Mucosa of gallbladder (tissue), 1 donor: ENCODE data around the gene IDH2. TPM values are rescaled to one million over a fixed set of nuclear protein-coding genes. Genes with fewer than 3 reads are reported as not detected.
A peak's percentile ranks its signal among the peaks of the same experiment; 100 is the strongest.
"Not testable (repeated sequence)": the region's sequence is repeated elsewhere in the genome, so short reads cannot be mapped to it uniquely, and the experiment has no call there.

ENCODE experiments used
- DNase-seq: peaks from one replicate; pipeline ENCODE4 v3.0.0-alpha.2; 2020; ENCODE audit warnings: low spot score
- total RNA-seq: library from RNA; stranded (reverse); gene quantifications from one replicate; pipeline ENCODE4 v1.2.1, GENCODE V29; 2021
- donor health status: DM: no; HTN: no; CAD: no.

IDH2 gene
- total RNA-seq, 1 donor from 2014 or later, result 73.2 TPM

GRCh38 chr15:90084876-90085423 is 17.3 kb downstream of the IDH2 start:
- DNase-seq, result no peak

- no peak for DNase-seq
Observed at GRCh38 chr15:90083954-90084607, 18.2 kb downstream of the IDH2 start.

GRCh38 chr15:90083419-90083818 is 18.8 kb downstream of the IDH2 start:
- no peak for DNase-seq

- DNase-seq, result no peak
Observed at GRCh38 chr15:90082140-90082715, 20.0 kb downstream of the IDH2 start.

- no peak for DNase-seq
Observed at GRCh38 chr15:90080818-90081393, 21.4 kb downstream of the IDH2 start.

GRCh38 chr15:90080458-90080755 is 21.9 kb downstream of the IDH2 start:
- no peak for DNase-seq

- no peak for DNase-seq
Observed at GRCh38 chr15:90079619-90080457, 22.4 kb downstream of the IDH2 start.

- DNase-seq, result no peak
Observed at GRCh38 chr15:90078965-90079364, 23.3 kb downstream of the IDH2 start.

GRCh38 chr15:90076716-90077115 is 25.6 kb downstream of the IDH2 start:
- DNase-seq, result no peak

- no peak for DNase-seq
Observed at GRCh38 chr15:90075420-90076289, 26.6 kb downstream of the IDH2 start.

- no peak for DNase-seq
Observed at GRCh38 chr15:90074916-90075315, 27.4 kb downstream of the IDH2 start.

GRCh38 chr15:90074023-90074422 is 28.2 kb downstream of the IDH2 start:
- DNase-seq, result no peak

GRCh38 chr15:90072978-90073640 is 29.2 kb downstream of the IDH2 start:
- DNase-seq, result no peak

GRCh38 chr15:90071220-90071807 is 31.0 kb downstream of the IDH2 start:
- peak; percentile 85 for DNase-seq

GRCh38 chr15:90070623-90071022 is 31.6 kb downstream of the IDH2 start:
- not testable (repeated sequence) for DNase-seq

- no peak for DNase-seq
Observed at GRCh38 chr15:90067953-90068606, 34.2 kb downstream of the IDH2 start.

GRCh38 chr15:90067181-90067952 is 34.9 kb downstream of the IDH2 start:
- no peak for DNase-seq

- DNase-seq, result no peak
Observed at GRCh38 chr15:90065682-90066049, 36.6 kb downstream of the IDH2 start.
